Endothelial cell of umbilical vein (primary cell): ENCODE data around the gene TAPBP. TPM values are rescaled to one million over a fixed set of nuclear protein-coding genes. Genes with fewer than 3 reads are reported as not detected.

Experiments used
- BruUV-seq: library from RNA; stranded (reverse); fragments of 400-500 nt; replicated peaks from 2 replicates; lab custom pipeline; 2021; lab: Mats Ljungman, UMichigan
- CTCF ChIA-PET: fragments of 300-600, 350-600 bp; sonication (Branson Sonifier 250); formaldehyde crosslinking; loops from one replicate; lab custom pipeline; 2021; ENCODE audit warnings: antibody characterized with exemption, inconsistent platforms; lab: Charles Lee
- POLR2A ChIA-PET: fragments of 300-600, 350-600 bp; sonication (Branson Sonifier 250); formaldehyde crosslinking; loops from one replicate; lab custom pipeline; 2021; ENCODE audit warnings: antibody characterized with exemption, inconsistent platforms; lab: Charles Lee
- DNase-seq: peaks from one replicate; pipeline ENCODE4 v3.0.0-alpha.2; 2011; ENCODE audit warnings: low read depth, low spot score
- FAIRE-seq: peaks from 2 replicates; lab custom pipeline; 2011; peaks lifted over from hg19 to GRCh38; lab: Jason Lieb, UNC
- H2AFZ ChIP-seq: 2 replicates; pipeline ENCODE4 v1.6.0; 2012; ENCODE audit warnings: low read depth, low read length, control low read depth, inconsistent platforms
- H3K27ac ChIP-seq: 2 replicates; pipeline ENCODE4 v1.5.1; 2011; ENCODE audit warnings: low read depth, mild to moderate bottlenecking, control low read depth, low read length, moderate library complexity; ENCODE audit not compliant: insufficient read depth
- H3K27me3 ChIP-seq, 2 experiments: 2 replicates each; pipeline versions ENCODE4 v1.6.0 to v1.6.1; 2011; ENCODE audit warnings: low read length in 2 of 2, mixed read lengths in 1 of 2; ENCODE audit not compliant: control insufficient read depth in 2 of 2, insufficient read depth in 2 of 2
- H3K36me3 ChIP-seq, 2 experiments: 2 replicates in 1 of 2; 3 replicates in 1 of 2; pipeline ENCODE4 v1.5.1; 2011; ENCODE audit warnings: low read length in 2 of 2, mild to moderate bottlenecking in 1 of 2, moderate library complexity in 1 of 2; ENCODE audit not compliant: control insufficient read depth in 2 of 2, insufficient read depth in 2 of 2; ENCODE audit errors: extremely low read depth in 1 of 2
- H3K4me1 ChIP-seq: 3 replicates; pipeline ENCODE4 v1.5.1; 2011; ENCODE audit warnings: mild to moderate bottlenecking, low read length; ENCODE audit not compliant: control insufficient read depth, insufficient read depth; ENCODE audit errors: extremely low read depth
- H3K4me2 ChIP-seq: 2 replicates; pipeline ENCODE4 v1.6.1; 2011; ENCODE audit warnings: low read length, control low read depth, mixed read lengths; ENCODE audit not compliant: insufficient read depth
- H3K4me3 ChIP-seq, 3 experiments: fragments of 200-600 bp in 1 of 3; sonication (generic), shearing (Covaris generic) in 1 of 3; replicated peaks in 1 of 3; 2 replicates each; pipeline ENCODE4 v1.5.1; 2011 to 2016; ENCODE audit warnings: control low read depth in 3 of 3, low read length in 3 of 3, mild to moderate bottlenecking in 2 of 3, inconsistent platforms in 1 of 3, low read depth in 1 of 3, moderate library complexity in 1 of 3; ENCODE audit not compliant: insufficient read depth in 1 of 3
- H3K79me2 ChIP-seq: 2 replicates; pipeline ENCODE4 v1.6.0; 2012; ENCODE audit warnings: low read length, inconsistent platforms; ENCODE audit not compliant: control insufficient read depth, insufficient read depth
- H3K9ac ChIP-seq: replicated peaks from 2 replicates; pipeline ENCODE3; 2011; ENCODE audit warnings: low read length, control low read depth; ENCODE audit not compliant: insufficient read depth; ENCODE audit errors: extremely low read depth
- H3K9me1 ChIP-seq: replicated peaks from 3 replicates; pipeline ENCODE4 v1.6.0; 2011; ENCODE audit warnings: mild to moderate bottlenecking, low read length; ENCODE audit not compliant: control insufficient read depth, insufficient read depth; ENCODE audit errors: extremely low read depth
- H3K9me3 ChIP-seq: replicated peaks from 2 replicates; pipeline ENCODE4 v1.5.1; 2012; ENCODE audit warnings: low read length, inconsistent platforms; ENCODE audit not compliant: control insufficient read depth, insufficient read depth
- H4K20me1 ChIP-seq: replicated peaks from 2 replicates; pipeline ENCODE3; 2011; ENCODE audit warnings: mild to moderate bottlenecking, low read length; ENCODE audit not compliant: control insufficient read depth, insufficient read depth; ENCODE audit errors: extremely low read depth
- CTCF ChIP-seq, 2 donors: IDR thresholded peaks; 1 replicate in 1 of 2; 2 replicates in 1 of 2; pipeline ENCODE4 v1.5.1; 2011; ENCODE audit warnings: low read length in 2 of 2, mild to moderate bottlenecking in 2 of 2, moderate library complexity in 2 of 2, control low read depth in 1 of 2, inconsistent platforms in 1 of 2, low read depth in 1 of 2; ENCODE audit not compliant: insufficient read depth in 1 of 2; ENCODE audit errors: extremely low read depth in 1 of 2
- EZH2 ChIP-seq: IDR thresholded peaks from 2 replicates; pipeline ENCODE4 v1.6.1; 2012; ENCODE audit warnings: borderline replicate concordance, low read depth, mild to moderate bottlenecking, moderate library complexity, low read length, inconsistent platforms; ENCODE audit not compliant: severe bottlenecking
- FOS ChIP-seq: IDR thresholded peaks from 2 replicates; pipeline ENCODE4 v1.6.1; 2011; ENCODE audit warnings: mild to moderate bottlenecking, low read length, moderate library complexity, borderline replicate concordance; ENCODE audit not compliant: insufficient read depth
- GATA2 ChIP-seq: IDR thresholded peaks from 2 replicates; pipeline ENCODE4 v1.7.0; 2011; ENCODE audit warnings: low read depth, mild to moderate bottlenecking, moderate library complexity, mixed read lengths, low read length; ENCODE audit not compliant: insufficient read length, insufficient read depth
- JUN ChIP-seq: IDR thresholded peaks from 2 replicates; pipeline ENCODE4 v1.6.1; 2011; ENCODE audit warnings: borderline replicate concordance, low read depth; ENCODE audit not compliant: insufficient read length, insufficient read depth
- MYC ChIP-seq: IDR thresholded peaks from one replicate; pipeline ENCODE4 v1.6.1; 2011; ENCODE audit warnings: mild to moderate bottlenecking, low read depth, low read length
- POLR2AphosphoS5 ChIP-seq: IDR thresholded peaks from 2 replicates; pipeline ENCODE4 v1.6.1; 2012; ENCODE audit warnings: low read depth, mild to moderate bottlenecking, control low read depth, low read length, moderate library complexity; ENCODE audit not compliant: insufficient read depth
- dilution Hi-C: fragments of 300-500 bp; cut with MboI; formaldehyde crosslinking; loops from one replicate; pipeline ENCODE4 v1.15.0; 2019; ENCODE audit warnings: low sequenced_read_pairs; ENCODE audit not compliant: extremely low pct_ligation_motif_present
- intact Hi-C: fragments of 100-400 bp; cut with micrococcal nuclease; formaldehyde crosslinking; loops from one replicate; pipeline ENCODE4 v1.10.0; 2022
- polyA plus RNA-seq, 4 experiments: library from polyadenylated mRNA; depleted of rRNA in 3 of 4; stranded (reverse) in 3 of 4; unstranded in 1 of 4; fragments of >200 nt; gene quantifications; 2 replicates each; pipeline versions ENCODE4 v1.2.1 to v1.2.3, GENCODE V29; 2011 to 2012; ENCODE audit warnings: missing spikeins in 1 of 4
- total RNA-seq: library from RNA; stranded (reverse); gene quantifications from 2 replicates; pipeline ENCODE4 v1.2.3, GENCODE V29; 2021
- TF ChIP-seq, protein P1 (sequence below): IDR thresholded peaks from 2 replicates; pipeline ENCODE4 v1.6.1; 2011; ENCODE audit not compliant: insufficient read depth, insufficient read length

The TAPBP gene
- total and polyA plus RNA-seq, 2 donors (not counting 3 experiments of a cell fraction or from before 2014, with no cell fraction given): 69.6 to 98.0 TPM

DNA sequence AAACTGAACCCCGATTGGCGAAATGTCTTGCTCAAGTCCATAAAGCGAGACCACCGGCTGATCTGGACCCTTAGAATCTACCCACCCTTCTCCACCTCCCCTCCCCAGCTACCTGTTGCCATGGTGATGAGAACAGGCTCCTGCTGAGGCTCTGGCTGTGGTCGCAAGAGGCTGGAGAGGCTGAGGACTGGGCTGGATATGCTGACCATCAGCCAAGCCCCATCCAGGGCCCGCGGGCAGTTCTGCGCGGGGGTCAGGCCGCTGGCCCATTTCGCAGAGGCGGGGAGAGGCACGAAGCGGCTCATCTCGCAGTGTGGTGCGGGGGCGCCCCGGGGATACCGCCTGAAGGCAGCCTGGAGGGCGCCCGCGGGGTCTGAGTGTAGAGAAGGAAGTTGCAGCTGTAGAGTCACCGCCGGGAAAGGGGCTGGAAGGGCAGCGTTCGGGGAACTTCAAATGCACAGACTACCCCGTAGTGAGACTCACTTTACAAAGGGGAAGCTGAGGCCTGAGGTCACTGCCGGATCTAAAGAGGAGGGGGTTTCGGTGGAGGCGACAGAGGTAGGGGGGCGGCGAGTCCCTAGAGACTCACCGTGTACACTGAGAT, 671 bp downstream of the TAPBP start:
- dilution Hi-C loops: no loop called here
- peak overlapping the region; percentile 69 for H3K9ac ChIP-seq
- H3K9me1 ChIP-seq: no peaks in the 10 kb centered on the region
- peaks cover 14% of the 10 kb centered on the region for H3K79me2 ChIP-seq
- no peaks in the 10 kb centered on the region for H3K9me3 ChIP-seq
- ChIA-PET CTCF (interaction anchor here (0.8 to 2.6 kb wide), 4 partner anchors 12 to 36 kb away, joined by 5 to 19 read pairs (median 8); partner anchors contain the start of genes B3GALT4 and RGL2), POLR2A (no interaction called here)
- DNase-seq (peak; percentile 49), FAIRE-seq (no peak)
- no TSS peak for BruUV-seq
- H3K4me2 ChIP-seq: peak overlapping the region; percentile 92
- TF ChIP-seq JUN (no peak), CTCF (IDR thresholded peaks at IDR 0.05; ENCODE audit: extremely low read depth in 1 of 2, insufficient read depth in 1 of 2, low read depth in 1 of 2, low read length in 2 of 2) (peak in 1 of 2 donors; percentile 1), FOS (no peak), MYC (no peak), POLR2AphosphoS5 (peak; percentile 51), EZH2 (no peak), GATA2 (no peak)
- TF ChIP-seq, protein P1, sequence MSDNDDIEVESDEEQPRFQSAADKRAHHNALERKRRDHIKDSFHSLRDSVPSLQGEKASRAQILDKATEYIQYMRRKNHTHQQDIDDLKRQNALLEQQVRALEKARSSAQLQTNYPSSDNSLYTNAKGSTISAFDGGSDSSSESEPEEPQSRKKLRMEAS: no peak
- intact Hi-C loops: loop anchor here (2.0 to 10.0 kb wide), 3 partner anchors 36 to 262 kb away; partner anchors contain the start of genes B3GALT4, HSD17B8, RXRB and SLC39A7
- no peaks in the 10 kb centered on the region for H3K27me3 ChIP-seq
- H4K20me1 ChIP-seq: no peaks in the 10 kb centered on the region
- peak overlapping the region; percentile 48 for H3K27ac ChIP-seq
- H2AFZ ChIP-seq: peak overlapping the region; percentile 25
- peaks cover 18% of the 10 kb centered on the region for H3K4me1 ChIP-seq
- no peaks in the 10 kb centered on the region for H3K36me3 ChIP-seq
- peak overlapping the region; percentile 37 to 96 (median 65) for H3K4me3 ChIP-seq
